ENCODE data around the gene TTLL11. TPM values are rescaled to one million over a fixed set of nuclear protein-coding genes. Genes with fewer than 3 reads are reported as not detected.

TTLL11 gene
- total RNA-seq, 1 donor from 2014 or later: 6.9 TPM

- no peak overlapping the region for H3K9ac ChIP-seq (ENCODE audit: low read length)
- no peaks in the 10 kb centered on the region for H4K20me1 ChIP-seq (ENCODE audit: insufficient read depth, low read length)
- Mint-ChIP-seq H3K4me1 (ENCODE audit: low read depth, unreplicated experiment) (peaks cover 10% of the 10 kb centered on the region), H3K27me3 (ENCODE audit: low read depth, unreplicated experiment) (peaks cover 39% of the 10 kb centered on the region), H3K4me3 (ENCODE audit: unreplicated experiment) (no peak overlapping the region), H3K36me3 (ENCODE audit: low read depth, unreplicated experiment) (no peaks in the 10 kb centered on the region), H3K9me3 (ENCODE audit: unreplicated experiment) (peaks cover 2% of the 10 kb centered on the region), H3K27ac (ENCODE audit: unreplicated experiment) (no peak overlapping the region)
- H2AFZ ChIP-seq (ENCODE audit: low read depth, low read length): no peak overlapping the region
- peaks cover 22% of the 10 kb centered on the region for H3K4me1 ChIP-seq (ENCODE audit: insufficient read depth, low read length)
- peaks cover 3% of the 10 kb centered on the region for H3K27me3 ChIP-seq (ENCODE audit: insufficient read depth, low read length)
- no peaks in the 10 kb centered on the region for H3K79me2 ChIP-seq (ENCODE audit: insufficient read depth, low read length)
- no peaks in the 10 kb centered on the region for H3K9me3 ChIP-seq (ENCODE audit: insufficient read depth, low read depth, low read length)
- no peak overlapping the region for H3K27ac ChIP-seq (ENCODE audit: low read depth, low read length)
- no peak overlapping the region for H3K4me3 ChIP-seq (ENCODE audit: insufficient read depth, low read depth, low read length)
- H3K36me3 ChIP-seq (ENCODE audit: insufficient read depth, low read length): no peaks in the 10 kb centered on the region
- no peak for DNase-seq (ENCODE audit: low read depth)
- no peak for TF ChIP-seq CTCF (IDR thresholded peaks at IDR 0.05; ENCODE audit: insufficient read depth, low read depth, low read length)
- TF ChIP-seq EZH2 (IDR thresholded peaks at IDR 0.05; ENCODE audit: insufficient read depth, low read length): no peak
- no peak for FAIRE-seq
- no peak overlapping the region for H3K4me2 ChIP-seq (ENCODE audit: low read length)
These were observed 35.2 kb upstream of the TTLL11 start for GRCh38 chr9:122128007-122128968.

- DNase-seq (ENCODE audit: low read depth) (no peak), FAIRE-seq (no peak)
- Histone ChIP-seq H3K4me3 (ENCODE audit: insufficient read depth, low read depth, low read length) (no peak overlapping the region), H3K36me3 (ENCODE audit: insufficient read depth, low read length) (no peaks in the 10 kb centered on the region), H3K27me3 (ENCODE audit: insufficient read depth, low read length) (peaks cover 3% of the 10 kb centered on the region), H3K4me1 (ENCODE audit: insufficient read depth, low read length) (peaks cover 22% of the 10 kb centered on the region), H3K79me2 (ENCODE audit: insufficient read depth, low read length) (no peaks in the 10 kb centered on the region), H2AFZ (ENCODE audit: low read depth, low read length) (no peak overlapping the region), H3K9me3 (ENCODE audit: insufficient read depth, low read depth, low read length) (no peaks in the 10 kb centered on the region), H3K4me2 (ENCODE audit: low read length) (no peak overlapping the region), H3K27ac (ENCODE audit: low read depth, low read length) (no peak overlapping the region), H4K20me1 (ENCODE audit: insufficient read depth, low read length) (no peaks in the 10 kb centered on the region), H3K9ac (ENCODE audit: low read length) (no peak overlapping the region)
- H3K9me3 Mint-ChIP-seq (ENCODE audit: unreplicated experiment): no peaks in the 10 kb centered on the region
- TF ChIP-seq CTCF (IDR thresholded peaks at IDR 0.05; ENCODE audit: insufficient read depth, low read depth, low read length) (no peak), EZH2 (IDR thresholded peaks at IDR 0.05; ENCODE audit: insufficient read depth, low read length) (no peak)
- no peak overlapping the region for H3K27ac Mint-ChIP-seq (ENCODE audit: unreplicated experiment)
- peaks cover 44% of the 10 kb centered on the region for H3K27me3 Mint-ChIP-seq (ENCODE audit: low read depth, unreplicated experiment)
- H3K36me3 Mint-ChIP-seq (ENCODE audit: low read depth, unreplicated experiment): no peaks in the 10 kb centered on the region
- no peak overlapping the region for H3K4me3 Mint-ChIP-seq (ENCODE audit: unreplicated experiment)
- H3K4me1 Mint-ChIP-seq (ENCODE audit: low read depth, unreplicated experiment): peaks cover 10% of the 10 kb centered on the region
These were observed 34.3 kb upstream of the TTLL11 start for GRCh38 chr9:122127396-122127798.
